GM23338 (cell line): ENCODE data around the gene PRLH. TPM values are rescaled to one million over a fixed set of nuclear protein-coding genes. Genes with fewer than 3 reads are reported as not detected.

Source experiments
- ATAC-seq: fragments of 200-7000 bp; cut with Tn5 transposase; 3 replicates; pipeline ENCODE4 v1.9.1; 2020
- DNase-seq: peaks from one replicate; pipeline ENCODE4 v3.0.0-alpha.2; 2015; ENCODE audit warnings: low spot score
- H2AFZ ChIP-seq: fragments of 200-600 bp; sonication (generic); 2 replicates; pipeline ENCODE4 v1.8.0; 2016; ENCODE audit warnings: antibody characterized with exemption, mild to moderate bottlenecking, moderate library complexity
- H3F3A ChIP-seq: fragments of 200-600 bp; sonication (generic); replicated peaks from 2 replicates; pipeline ENCODE4 v1.8.0; 2017; ENCODE audit warnings: antibody characterized with exemption, mixed run types, low read depth
- H3K27ac ChIP-seq: fragments of 200-600 bp; sonication (generic); 2 replicates; pipeline ENCODE4 v1.6.1; 2016; ENCODE audit warnings: low read depth
- H3K27me3 ChIP-seq: fragments of 200-600 bp; sonication (generic); 2 replicates; pipeline ENCODE4 v1.8.0; 2016; ENCODE audit warnings: mild to moderate bottlenecking, mixed run types, moderate library complexity; ENCODE audit not compliant: insufficient read depth
- H3K36me3 ChIP-seq: fragments of 200-600 bp; sonication (generic); 2 replicates; pipeline ENCODE4 v1.8.0; 2016; ENCODE audit warnings: mild to moderate bottlenecking; ENCODE audit not compliant: insufficient read depth
- H3K4me1 ChIP-seq: fragments of 200-600 bp; sonication (generic); 2 replicates; pipeline ENCODE4 v1.8.0; 2016; ENCODE audit warnings: mild to moderate bottlenecking, moderate library complexity; ENCODE audit not compliant: insufficient read depth
- H3K4me2 ChIP-seq: fragments of 200-600 bp; sonication (generic); 2 replicates; pipeline ENCODE4 v1.7.1; 2017; ENCODE audit warnings: mixed run types
- H3K4me3 ChIP-seq: fragments of 200-600 bp; sonication (generic); 2 replicates; pipeline ENCODE4 v1.6.1; 2016; ENCODE audit warnings: mixed run types
- H3K79me2 ChIP-seq: fragments of 200-600 bp; sonication (generic); replicated peaks from 2 replicates; pipeline ENCODE4 v1.8.0; 2017; ENCODE audit warnings: mild to moderate bottlenecking; ENCODE audit not compliant: insufficient read depth
- H3K9me2 ChIP-seq: fragments of 200-600 bp; sonication (generic); 2 replicates; pipeline ENCODE4 v1.8.0; 2017; ENCODE audit not compliant: insufficient read depth
- H4K20me1 ChIP-seq: fragments of 200-600 bp; sonication (generic); replicated peaks from 2 replicates; pipeline ENCODE4 v1.8.0; 2017; ENCODE audit warnings: mild to moderate bottlenecking; ENCODE audit not compliant: insufficient read depth
- H3K27ac Mint-ChIP-seq: 2 replicates; pipeline ENCODE4 v1.8.0; 2020; ENCODE audit warnings: inconsistent platforms, mild to moderate bottlenecking, moderate library complexity, mixed read lengths
- H3K27me3 Mint-ChIP-seq: 3 replicates; pipeline ENCODE4 v1.8.0; 2022; ENCODE audit warnings: low read depth, mild to moderate bottlenecking, moderate library complexity, mixed read lengths, inconsistent platforms; ENCODE audit not compliant: insufficient read depth, poor library complexity
- H3K36me3 Mint-ChIP-seq: 3 replicates; pipeline ENCODE4 v1.8.0; 2021; ENCODE audit warnings: low read depth, mild to moderate bottlenecking, inconsistent platforms, moderate library complexity, mixed read lengths
- H3K4me1 Mint-ChIP-seq: 3 replicates; pipeline ENCODE4 v1.8.0; 2020; ENCODE audit warnings: mild to moderate bottlenecking, inconsistent platforms, mixed read lengths
- H3K4me3 Mint-ChIP-seq: 3 replicates; pipeline ENCODE4 v1.8.0; 2021; ENCODE audit warnings: moderate library complexity, mild to moderate bottlenecking, inconsistent platforms, mixed read lengths
- H3K9me3 Mint-ChIP-seq: 3 replicates; pipeline ENCODE4 v1.8.0; 2020; ENCODE audit warnings: moderate library complexity, mild to moderate bottlenecking, inconsistent platforms, mixed read lengths
- CREB1 ChIP-seq: fragments of 250-450 bp; sonication (Bioruptor Pico); IDR thresholded peaks from 2 replicates; pipeline ENCODE4 v1.5.0; 2020; ENCODE audit warnings: low read depth, mild to moderate bottlenecking, moderate library complexity
- ETS1 ChIP-seq: IDR thresholded peaks from 2 replicates; pipeline ENCODE4 v1.6.1; 2016; ENCODE audit warnings: antibody characterized with exemption
- EZH2 ChIP-seq: fragments of 200-600 bp; sonication (generic); IDR thresholded peaks from one replicate; pipeline ENCODE4 v1.8.0; 2017; ENCODE audit warnings: antibody characterized with exemption, mild to moderate bottlenecking, low read depth; ENCODE audit not compliant: unreplicated experiment
- EZH2phosphoT487 ChIP-seq: fragments of 200-600 bp; sonication (generic); IDR thresholded peaks from one replicate; pipeline ENCODE4 v1.8.1; 2018; ENCODE audit warnings: antibody characterized with exemption; ENCODE audit not compliant: unreplicated experiment
- JUNB ChIP-seq: IDR thresholded peaks from one replicate; pipeline ENCODE4 v1.6.1; 2016; ENCODE audit warnings: antibody characterized with exemption; ENCODE audit not compliant: unreplicated experiment
- NANOG ChIP-seq: IDR thresholded peaks from 2 replicates; pipeline ENCODE4 v1.6.1; 2016; ENCODE audit warnings: antibody characterized with exemption, borderline replicate concordance
- POLR2AphosphoS5 ChIP-seq: IDR thresholded peaks from 2 replicates; pipeline ENCODE4 v1.6.1; 2016; ENCODE audit warnings: antibody characterized with exemption, low read depth
- STAT1 ChIP-seq: IDR thresholded peaks from one replicate; pipeline ENCODE4 v1.6.1; 2016; ENCODE audit warnings: antibody characterized with exemption; ENCODE audit not compliant: unreplicated experiment
- ZNF114 ChIP-seq: fragments of 250-450 bp; sonication (Bioruptor Pico); IDR thresholded peaks from 2 replicates; pipeline ENCODE4 v1.5.0; 2020; ENCODE audit warnings: mild to moderate bottlenecking, moderate library complexity
- ZNF331 ChIP-seq: fragments of 250-450 bp; sonication (Bioruptor Pico); IDR thresholded peaks from 2 replicates; pipeline ENCODE4 v1.5.0; 2020; ENCODE audit warnings: low read depth, mild to moderate bottlenecking, moderate library complexity
- polyA plus RNA-seq: library from polyadenylated mRNA; unstranded; fragments of >200 nt; fragmentation: Nextera tagmentation; extraction: Ambion mirVana; gene quantifications from 2 replicates; pipeline ENCODE4 v1.2.1, GENCODE V29; 2016
- total RNA-seq: library from RNA; depleted of rRNA; stranded (reverse); fragments of >200 nt; shearing (Covaris generic); gene quantifications from 2 replicates; pipeline ENCODE4 v1.2.3, GENCODE V29; 2014
- TF ChIP-seq, protein P1 (sequence below): fragments of 250-450 bp; sonication (Bioruptor Pico); IDR thresholded peaks from 2 replicates; pipeline ENCODE4 v1.5.0; 2020; ENCODE audit warnings: mild to moderate bottlenecking, moderate library complexity
- TF ChIP-seq, protein P2 (sequence below), 2 experiments: fragments of 200-600 bp in 1 of 2; sonication (generic) in 1 of 2; conservative IDR thresholded peaks; 2 replicates each; pipeline versions ENCODE4 v1.5.1 to v1.6.1; 2016 to 2017; ENCODE audit warnings: antibody characterized with exemption in 2 of 2, low read depth in 2 of 2, mild to moderate bottlenecking in 2 of 2, moderate library complexity in 1 of 2

Gene PRLH
- total and polyA plus RNA-seq, 2 experiments from 2014 or later: not detected

GRCh38 chr2:237561221-237561620, 5.2 kb upstream of the PRLH start:
- Histone ChIP-seq H3K36me3 (no peaks in the 10 kb centered on the region), H3K4me2 (no peak overlapping the region), H3K27ac (no peak overlapping the region), H3K9me2 (no peaks in the 10 kb centered on the region), H3K79me2 (no peaks in the 10 kb centered on the region), H3K27me3 (no peaks in the 10 kb centered on the region), H3K4me3 (no peak overlapping the region), H2AFZ (no peak overlapping the region), H3F3A (no peaks in the 10 kb centered on the region), H3K4me1 (no peaks in the 10 kb centered on the region), H4K20me1 (no peaks in the 10 kb centered on the region)
- Mint-ChIP-seq H3K4me1 (peaks cover 7% of the 10 kb centered on the region), H3K27me3 (peaks cover 4% of the 10 kb centered on the region), H3K9me3 (peaks cover under 1% of the 10 kb centered on the region; the same call in 2 of the 3 replicates), H3K27ac (no peak overlapping the region), H3K4me3 (no peak overlapping the region), H3K36me3 (peaks cover under 1% of the 10 kb centered on the region; the same call in 2 of the 3 replicates)
- no peak for DNase-seq
- TF ChIP-seq ETS1 (no peak), JUNB (no peak), NANOG (no peak), POLR2AphosphoS5 (no peak), ZNF114 (CRISPR knock-in tag) (no peak), EZH2phosphoT487 (no peak), EZH2 (no peak), STAT1 (no peak), CREB1 (CRISPR knock-in tag) (no peak), ZNF331 (no peak)
- TF ChIP-seq, protein P1, sequence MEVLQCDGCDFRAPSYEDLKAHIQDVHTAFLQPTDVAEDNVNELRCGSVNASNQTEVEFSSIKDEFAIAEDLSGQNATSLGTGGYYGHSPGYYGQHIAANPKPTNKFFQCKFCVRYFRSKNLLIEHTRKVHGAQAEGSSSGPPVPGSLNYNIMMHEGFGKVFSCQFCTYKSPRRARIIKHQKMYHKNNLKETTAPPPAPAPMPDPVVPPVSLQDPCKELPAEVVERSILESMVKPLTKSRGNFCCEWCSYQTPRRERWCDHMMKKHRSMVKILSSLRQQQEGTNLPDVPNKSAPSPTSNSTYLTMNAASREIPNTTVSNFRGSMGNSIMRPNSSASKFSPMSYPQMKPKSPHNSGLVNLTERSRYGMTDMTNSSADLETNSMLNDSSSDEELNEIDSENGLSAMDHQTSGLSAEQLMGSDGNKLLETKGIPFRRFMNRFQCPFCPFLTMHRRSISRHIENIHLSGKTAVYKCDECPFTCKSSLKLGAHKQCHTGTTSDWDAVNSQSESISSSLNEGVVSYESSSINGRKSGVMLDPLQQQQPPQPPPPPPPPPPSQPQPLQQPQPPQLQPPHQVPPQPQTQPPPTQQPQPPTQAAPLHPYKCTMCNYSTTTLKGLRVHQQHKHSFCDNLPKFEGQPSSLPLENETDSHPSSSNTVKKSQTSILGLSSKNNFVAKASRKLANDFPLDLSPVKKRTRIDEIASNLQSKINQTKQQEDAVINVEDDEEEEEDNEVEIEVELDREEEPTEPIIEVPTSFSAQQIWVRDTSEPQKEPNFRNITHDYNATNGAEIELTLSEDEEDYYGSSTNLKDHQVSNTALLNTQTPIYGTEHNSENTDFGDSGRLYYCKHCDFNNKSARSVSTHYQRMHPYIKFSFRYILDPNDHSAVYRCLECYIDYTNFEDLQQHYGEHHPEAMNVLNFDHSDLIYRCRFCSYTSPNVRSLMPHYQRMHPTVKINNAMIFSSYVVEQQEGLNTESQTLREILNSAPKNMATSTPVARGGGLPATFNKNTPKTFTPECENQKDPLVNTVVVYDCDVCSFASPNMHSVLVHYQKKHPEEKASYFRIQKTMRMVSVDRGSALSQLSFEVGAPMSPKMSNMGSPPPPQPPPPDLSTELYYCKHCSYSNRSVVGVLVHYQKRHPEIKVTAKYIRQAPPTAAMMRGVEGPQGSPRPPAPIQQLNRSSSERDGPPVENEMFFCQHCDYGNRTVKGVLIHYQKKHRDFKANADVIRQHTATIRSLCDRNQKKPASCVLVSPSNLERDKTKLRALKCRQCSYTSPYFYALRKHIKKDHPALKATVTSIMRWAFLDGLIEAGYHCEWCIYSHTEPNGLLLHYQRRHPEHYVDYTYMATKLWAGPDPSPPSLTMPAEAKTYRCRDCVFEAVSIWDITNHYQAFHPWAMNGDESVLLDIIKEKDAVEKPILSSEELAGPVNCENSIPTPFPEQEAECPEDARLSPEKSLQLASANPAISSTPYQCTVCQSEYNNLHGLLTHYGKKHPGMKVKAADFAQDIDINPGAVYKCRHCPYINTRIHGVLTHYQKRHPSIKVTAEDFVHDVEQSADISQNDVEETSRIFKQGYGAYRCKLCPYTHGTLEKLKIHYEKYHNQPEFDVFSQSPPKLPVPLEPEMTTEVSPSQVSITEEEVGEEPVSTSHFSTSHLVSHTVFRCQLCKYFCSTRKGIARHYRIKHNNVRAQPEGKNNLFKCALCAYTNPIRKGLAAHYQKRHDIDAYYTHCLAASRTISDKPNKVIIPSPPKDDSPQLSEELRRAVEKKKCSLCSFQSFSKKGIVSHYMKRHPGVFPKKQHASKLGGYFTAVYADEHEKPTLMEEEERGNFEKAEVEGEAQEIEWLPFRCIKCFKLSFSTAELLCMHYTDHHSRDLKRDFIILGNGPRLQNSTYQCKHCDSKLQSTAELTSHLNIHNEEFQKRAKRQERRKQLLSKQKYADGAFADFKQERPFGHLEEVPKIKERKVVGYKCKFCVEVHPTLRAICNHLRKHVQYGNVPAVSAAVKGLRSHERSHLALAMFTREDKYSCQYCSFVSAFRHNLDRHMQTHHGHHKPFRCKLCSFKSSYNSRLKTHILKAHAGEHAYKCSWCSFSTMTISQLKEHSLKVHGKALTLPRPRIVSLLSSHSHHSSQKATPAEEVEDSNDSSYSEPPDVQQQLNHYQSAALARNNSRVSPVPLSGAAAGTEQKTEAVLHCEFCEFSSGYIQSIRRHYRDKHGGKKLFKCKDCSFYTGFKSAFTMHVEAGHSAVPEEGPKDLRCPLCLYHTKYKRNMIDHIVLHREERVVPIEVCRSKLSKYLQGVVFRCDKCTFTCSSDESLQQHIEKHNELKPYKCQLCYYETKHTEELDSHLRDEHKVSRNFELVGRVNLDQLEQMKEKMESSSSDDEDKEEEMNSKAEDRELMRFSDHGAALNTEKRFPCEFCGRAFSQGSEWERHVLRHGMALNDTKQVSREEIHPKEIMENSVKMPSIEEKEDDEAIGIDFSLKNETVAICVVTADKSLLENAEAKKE (CRISPR knock-in tag): no peak
- TF ChIP-seq, protein P2, sequence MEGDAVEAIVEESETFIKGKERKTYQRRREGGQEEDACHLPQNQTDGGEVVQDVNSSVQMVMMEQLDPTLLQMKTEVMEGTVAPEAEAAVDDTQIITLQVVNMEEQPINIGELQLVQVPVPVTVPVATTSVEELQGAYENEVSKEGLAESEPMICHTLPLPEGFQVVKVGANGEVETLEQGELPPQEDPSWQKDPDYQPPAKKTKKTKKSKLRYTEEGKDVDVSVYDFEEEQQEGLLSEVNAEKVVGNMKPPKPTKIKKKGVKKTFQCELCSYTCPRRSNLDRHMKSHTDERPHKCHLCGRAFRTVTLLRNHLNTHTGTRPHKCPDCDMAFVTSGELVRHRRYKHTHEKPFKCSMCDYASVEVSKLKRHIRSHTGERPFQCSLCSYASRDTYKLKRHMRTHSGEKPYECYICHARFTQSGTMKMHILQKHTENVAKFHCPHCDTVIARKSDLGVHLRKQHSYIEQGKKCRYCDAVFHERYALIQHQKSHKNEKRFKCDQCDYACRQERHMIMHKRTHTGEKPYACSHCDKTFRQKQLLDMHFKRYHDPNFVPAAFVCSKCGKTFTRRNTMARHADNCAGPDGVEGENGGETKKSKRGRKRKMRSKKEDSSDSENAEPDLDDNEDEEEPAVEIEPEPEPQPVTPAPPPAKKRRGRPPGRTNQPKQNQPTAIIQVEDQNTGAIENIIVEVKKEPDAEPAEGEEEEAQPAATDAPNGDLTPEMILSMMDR (conservative IDR thresholded peaks at IDR 0.05; ENCODE audit: low read depth in 2 of 2): no peak
- no peak for ATAC-seq
